ENCODE data around the gene GOLGA1.
A peak's percentile ranks its signal among the peaks of the same experiment; 100 is the strongest.
"Not testable (repeated sequence)": the region's sequence is repeated elsewhere in the genome, so short reads cannot be mapped to it uniquely, and the experiment has no call there.

Gene GOLGA1

GRCh38 chr9:124940894-124941678 is at the start of gene GOLGA1:
Gene GOLGA1 (minus strand): TSS chr9:124941083. CDS start chr9:124938711, 2,372 bp downstream.
- peak; percentile 96 for DNase-seq

DNA sequence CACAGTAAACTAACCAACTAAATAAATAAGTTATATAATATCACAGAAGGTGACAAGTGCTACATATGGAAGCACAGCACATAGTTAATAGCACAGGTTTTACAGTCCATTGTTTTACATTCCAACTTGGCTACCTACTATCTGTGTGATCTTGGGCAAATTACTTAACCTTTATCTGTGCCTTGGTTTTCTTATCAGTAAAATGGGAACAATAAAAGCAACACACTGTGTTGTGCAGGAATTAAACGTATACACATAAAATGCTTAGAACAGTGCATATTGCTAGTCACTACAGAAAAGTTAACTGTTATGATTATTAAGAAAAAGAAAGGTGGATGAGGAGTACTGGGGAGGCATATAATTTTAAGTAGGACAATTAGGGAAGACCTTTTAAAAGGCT is 42.8 kb upstream of the GOLGA1 start:
- DNase-seq, result no peak

DNA sequence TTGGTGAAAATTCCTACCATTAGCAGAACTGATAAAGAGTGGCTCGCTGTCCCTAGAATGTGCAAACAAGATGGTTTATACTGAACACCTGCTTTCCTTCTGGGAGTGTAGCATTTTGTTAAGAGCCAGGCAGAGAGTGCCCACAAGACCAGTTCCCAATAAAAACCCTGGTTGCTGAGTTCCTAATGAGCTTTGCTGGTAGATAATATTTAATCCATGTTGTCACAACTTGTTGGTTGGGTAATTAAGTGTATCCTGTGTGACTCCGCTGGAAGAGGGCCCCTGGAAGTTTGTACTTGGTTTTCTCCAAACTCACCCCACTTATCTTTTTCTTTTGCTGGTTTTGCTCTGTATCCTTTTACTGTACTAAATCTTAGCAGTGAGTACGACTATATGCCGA is 39.5 kb upstream of the GOLGA1 start:
- DNase-seq, result no peak

DNA sequence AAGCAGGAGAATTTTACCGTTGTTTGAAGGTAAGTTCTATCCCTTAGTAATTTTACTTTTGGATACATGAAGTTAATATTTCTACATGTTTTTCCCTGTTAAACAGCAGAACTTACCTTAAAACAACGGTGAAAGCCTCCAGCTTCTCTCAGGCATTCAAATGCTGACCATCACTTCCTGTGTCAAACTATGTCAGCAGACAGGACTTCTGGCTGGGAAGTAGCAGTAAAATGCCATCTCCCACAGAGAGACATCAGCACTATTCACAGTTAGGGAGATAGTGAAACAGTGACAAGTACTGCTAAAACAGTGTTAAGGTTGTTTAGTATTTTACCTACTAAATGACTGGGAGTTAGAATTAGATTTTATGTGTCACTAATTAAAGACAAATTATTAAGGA is 34.2 kb upstream of the GOLGA1 start:
- no peak for DNase-seq

GRCh38 chr9:124973807-124974206 is 32.9 kb upstream of the GOLGA1 start:
- no peak for DNase-seq

GRCh38 chr9:124972241-124972770 is 31.4 kb upstream of the GOLGA1 start:
- no peak for DNase-seq

DNA sequence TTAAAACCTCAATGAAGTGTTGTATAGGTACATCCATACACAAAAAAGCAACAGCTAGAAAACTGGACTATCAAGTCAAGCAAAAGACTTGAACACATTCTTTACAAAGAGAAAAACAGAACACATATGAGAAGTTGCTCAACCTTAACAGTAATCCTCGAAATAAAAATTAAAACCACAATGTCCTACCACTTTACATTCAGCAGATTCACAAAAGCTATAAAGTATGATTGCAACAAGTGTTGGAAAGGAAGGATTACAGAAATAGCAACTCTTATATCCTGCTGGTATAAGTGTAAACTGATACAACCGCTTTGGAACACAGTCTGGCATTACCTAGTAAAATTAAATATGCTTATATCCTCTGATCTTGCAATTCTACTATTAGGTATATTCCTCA is 28.5 kb upstream of the GOLGA1 start:
- no peak for DNase-seq

DNA sequence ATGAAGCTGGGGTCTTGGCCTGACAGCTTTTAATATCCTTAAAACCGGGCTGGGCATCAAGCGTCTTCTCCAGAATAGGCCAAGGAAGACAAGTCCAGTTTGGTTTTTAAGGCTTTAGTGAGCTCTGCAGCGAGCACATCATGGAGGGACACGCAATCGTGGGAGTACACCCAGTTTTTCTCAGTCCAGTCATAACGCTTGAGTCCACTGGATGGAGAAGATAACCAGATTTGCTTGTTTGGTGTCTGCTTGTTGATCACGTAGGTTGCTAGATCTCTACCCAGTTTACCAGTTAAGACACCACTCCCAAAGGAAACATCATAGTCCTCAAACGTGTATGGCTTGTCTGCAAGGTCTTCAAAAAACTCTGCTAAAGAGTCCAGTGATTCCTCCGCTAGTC is 27.4 kb upstream of the GOLGA1 start:
- no peak for DNase-seq

- not testable (repeated sequence) for DNase-seq
Observed at GRCh38 chr9:124965775-124966568, 25.1 kb upstream of the GOLGA1 start.

DNA sequence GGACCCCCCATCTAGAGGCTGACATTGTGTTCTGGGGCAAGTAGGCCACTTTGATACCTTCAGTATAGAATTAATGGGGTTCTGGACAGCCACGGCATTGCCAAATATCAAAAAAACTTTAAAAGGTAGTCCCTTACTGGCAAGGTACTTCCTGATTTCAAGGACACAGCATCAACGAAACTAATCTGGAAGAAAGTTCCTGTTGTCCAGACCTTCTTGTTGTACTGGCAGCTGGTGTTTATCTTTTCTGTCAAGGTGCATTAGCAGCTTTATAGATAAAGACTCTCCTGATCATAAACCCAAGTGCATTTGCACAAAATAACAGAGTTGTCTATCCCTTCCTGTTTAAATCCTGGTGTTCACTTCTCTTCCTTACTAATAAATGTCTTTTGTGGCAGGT is 23.7 kb upstream of the GOLGA1 start:
- no peak for DNase-seq

GRCh38 chr9:124964056-124964455 is 23.2 kb upstream of the GOLGA1 start:
- DNase-seq, result no peak

DNA sequence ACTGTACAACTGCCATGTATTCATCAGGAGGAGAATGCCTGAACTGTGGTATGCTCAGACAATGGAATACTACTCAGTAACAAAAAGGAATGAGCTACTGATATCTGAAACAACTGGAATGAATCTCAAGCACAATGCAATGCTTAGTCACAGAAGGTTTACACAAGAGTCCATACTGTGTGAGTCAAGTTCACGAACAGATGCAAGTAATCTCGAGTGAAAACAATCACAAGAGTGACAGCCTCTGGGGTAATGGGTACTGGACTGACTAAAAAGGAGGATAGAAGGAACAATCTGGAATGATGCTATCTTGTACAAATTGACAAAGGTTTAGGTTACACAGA is 19.5 kb upstream of the GOLGA1 start:
- DNase-seq, result no peak

DNA sequence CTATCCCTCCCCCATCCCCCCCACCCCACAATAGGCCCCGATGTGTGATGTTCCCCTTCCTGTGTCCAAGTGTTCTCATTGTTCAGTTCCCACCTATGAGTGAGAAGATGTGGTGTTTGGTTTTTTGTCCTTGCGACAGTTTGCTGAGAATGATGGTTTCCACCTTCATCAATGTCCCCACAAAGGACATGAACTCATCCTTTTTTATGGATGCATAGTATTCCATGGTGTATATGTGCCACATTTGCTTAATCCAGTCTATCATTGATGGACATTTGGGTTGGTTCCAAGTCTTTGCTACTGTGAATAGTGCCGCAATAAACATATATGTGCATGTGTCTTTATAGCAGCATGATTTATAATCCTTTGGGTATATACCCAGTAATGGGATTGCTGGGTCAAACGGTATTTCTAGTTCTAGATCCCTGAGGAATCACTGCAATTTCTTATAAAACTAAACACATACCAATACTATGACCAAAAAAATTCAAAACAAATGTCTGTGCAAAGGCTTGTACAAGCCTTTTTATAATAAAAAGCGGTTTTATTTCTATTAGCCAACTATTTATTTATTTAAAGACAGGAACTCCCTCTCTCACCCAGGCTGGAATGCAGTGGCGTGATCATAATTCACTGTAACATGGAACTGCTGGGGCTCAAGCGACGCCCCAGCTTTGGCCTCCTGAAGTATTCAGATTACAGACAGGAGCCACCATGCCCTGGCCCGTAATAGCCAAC is 19.0 kb upstream of the GOLGA1 start:
- DNase-seq, result not testable (repeated sequence)

- no peak for DNase-seq
Observed at GRCh38 chr9:124954255-124954654, 13.4 kb upstream of the GOLGA1 start.

DNA sequence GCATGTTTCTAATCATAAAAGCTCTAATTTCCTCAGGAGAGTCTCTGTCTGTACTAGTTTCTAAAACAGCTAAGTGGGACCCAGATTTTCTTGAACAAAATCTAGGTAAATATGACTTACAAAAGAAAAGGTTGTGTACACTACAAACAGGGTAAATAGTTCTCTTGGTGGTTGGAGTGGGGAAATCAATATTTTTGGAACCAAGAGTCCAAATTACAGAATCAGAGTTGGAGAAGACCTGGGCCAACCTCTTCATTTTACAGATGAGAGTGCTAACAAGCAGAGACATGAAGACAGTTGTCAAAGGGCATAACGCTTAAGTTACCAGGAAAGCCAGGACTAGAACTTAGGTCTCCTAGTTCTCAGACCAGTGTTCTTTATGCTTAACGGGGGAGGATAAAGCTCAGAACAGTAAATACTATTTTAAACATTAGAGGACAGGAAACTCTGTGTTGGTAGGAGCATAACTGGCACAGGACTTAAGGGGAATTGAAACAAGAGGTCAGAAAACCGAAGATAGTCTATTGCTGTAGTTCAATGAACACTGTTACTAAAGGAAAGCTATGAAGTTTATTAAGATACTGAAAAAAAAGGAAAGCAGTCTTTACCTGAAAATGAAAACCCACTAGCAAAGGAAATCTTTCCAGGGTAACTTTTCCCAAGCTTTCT is 9.3 kb upstream of the GOLGA1 start:
- DNase-seq, result no peak

- no peak for DNase-seq
Observed at GRCh38 chr9:124949387-124949786, 8.5 kb upstream of the GOLGA1 start.

DNA sequence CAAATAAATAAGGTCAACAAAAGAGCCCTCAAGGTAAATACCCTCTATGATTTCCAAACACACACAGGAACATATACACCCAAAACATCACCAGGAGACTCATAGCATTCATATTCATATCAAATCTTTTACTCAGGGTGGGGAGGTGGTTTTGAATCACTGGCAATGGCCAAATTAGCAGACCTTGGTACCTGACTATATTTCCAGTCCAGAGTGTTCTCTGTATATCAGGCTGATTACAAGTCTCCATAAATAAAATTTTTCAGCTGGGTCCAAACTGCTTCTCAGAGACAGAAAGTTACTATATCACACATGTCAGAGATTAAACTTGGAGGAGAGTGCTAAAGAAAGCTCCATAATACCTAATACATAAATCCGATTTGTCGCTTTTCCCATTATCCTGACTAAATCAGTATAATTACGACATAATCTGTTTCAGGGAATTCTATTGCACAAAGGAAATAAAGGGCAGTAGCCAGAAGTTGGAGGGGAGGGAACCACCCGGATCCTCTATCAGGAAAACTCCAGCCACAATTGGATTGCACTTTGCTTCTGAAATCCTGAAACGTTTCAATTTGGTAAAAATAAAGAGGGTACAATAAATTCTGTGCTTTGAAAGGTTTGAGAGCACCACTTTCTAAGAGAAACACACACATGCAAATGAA is 7.0 kb upstream of the GOLGA1 start:
- DNase-seq, result no peak

DNA sequence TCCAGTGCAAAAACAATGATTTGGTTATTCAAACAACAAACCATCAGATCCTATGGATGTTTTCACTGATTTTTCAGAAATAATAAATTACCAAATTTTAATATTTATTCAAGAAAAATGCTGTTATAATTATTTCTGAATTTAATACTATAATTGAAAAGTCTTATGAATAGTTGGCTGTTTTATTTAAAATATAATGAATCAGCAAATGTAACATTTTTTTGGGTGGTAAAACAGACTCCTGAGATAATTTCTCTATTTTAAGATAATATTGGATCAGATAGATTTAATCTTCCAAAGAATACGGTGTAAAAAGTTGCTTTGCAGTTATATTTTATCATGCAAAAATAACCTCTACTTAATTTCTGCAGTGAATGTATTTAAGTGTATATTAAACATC is 5.3 kb upstream of the GOLGA1 start:
- DNase-seq, result no peak

DNA sequence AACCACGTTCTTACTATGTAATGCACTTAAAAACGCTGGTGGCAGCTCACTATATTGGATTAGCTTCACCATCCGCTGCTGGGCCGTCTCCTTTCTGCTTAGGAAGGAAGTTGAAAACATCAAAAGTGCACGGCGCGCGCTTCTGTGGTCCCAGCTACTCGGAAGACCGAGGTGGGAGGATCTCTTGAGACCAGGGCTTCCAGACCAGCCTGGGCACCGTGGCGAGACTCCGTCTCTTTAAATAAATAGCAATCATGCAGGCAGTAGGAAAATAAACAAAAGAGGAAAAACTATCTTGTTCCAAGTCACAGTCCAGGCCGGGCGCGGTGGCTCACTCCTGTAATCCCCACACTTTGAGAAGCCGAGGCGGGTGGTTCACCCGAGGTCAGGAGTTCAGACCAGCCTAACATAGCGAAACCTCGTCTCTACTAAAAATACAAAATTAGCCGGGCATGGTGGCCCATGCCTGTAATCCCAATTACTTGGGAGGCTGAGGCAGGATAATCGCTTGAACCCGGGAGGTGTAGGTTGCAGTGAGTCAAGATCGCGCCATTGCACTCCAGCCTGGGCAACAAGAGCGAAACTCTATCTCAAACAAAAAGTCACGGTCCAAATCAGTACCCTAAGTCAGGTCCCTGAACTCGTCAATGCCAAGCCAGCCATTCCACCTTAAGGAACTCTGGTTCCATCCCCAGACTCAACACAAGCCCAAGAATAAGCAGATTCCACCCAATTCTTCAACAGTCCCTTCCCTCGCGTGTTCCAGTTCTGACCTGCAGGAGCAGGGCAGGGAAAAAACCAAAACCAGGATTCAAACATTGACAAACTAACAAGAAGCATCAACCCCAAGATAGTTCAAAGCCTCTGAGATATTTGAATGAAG is 1.0 kb upstream of the GOLGA1 start:
- no peak for DNase-seq

- DNase-seq, result no peak
Observed at GRCh38 chr9:124940521-124940893, 376 bp downstream of the GOLGA1 start.

DNA sequence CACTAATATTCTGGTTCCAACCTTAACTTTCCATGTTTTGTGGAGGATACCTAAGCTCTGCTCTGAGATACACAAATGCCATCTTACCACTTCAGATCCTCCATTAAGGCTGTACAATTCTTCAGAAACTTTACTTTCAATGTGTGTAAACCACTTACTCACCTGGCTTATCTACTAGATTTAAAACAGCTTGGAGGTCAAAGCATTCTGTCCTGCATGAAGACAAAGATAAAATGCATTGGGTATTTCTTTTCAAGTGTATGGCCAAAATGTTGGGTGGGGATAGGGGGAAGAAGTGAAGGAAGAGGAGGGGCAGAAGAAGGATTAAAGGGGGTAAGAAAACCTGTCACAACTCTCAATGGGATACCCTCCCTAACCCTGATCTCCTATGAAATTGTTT is 939 bp downstream of the GOLGA1 start:
- DNase-seq, result no peak

Data from activated CD8-positive, alpha-beta memory T cell treated with anti-CD3 and anti-CD28 coated beads for 24 hours (primary cell).